ENCODE results near the gene SLC9C1.

DNA sequence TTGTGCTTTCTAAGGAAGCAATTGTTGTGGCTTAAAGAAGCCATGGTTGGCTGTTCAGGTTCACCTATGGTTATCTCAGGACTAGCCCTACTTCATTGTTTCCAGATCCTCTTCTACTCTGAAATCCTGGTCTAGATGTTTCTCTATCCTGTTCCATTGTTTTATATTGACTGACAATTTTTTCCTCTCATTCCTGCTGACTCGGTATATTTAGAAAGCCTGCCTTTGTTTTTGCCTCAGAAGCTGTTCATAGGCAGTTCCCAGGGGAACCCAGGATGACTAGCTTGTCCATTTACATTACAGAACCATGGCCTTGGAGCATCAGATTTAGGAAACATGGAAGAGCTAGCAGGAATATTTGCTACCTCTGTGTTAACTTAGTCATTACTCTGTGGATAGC, 64.0 kb downstream of the SLC9C1 start:
- TF ChIP-seq POLR2A (IDR thresholded peaks at IDR 0.05; ENCODE audit: low read depth, low read length) = no peak
- no peak for TF ChIP-seq POLR2AphosphoS5 (IDR thresholded peaks at IDR 0.05; ENCODE audit: low read depth, low read length)

All from GM12892 (cell line).